IPS-11a (cell line): ENCODE measurements around the gene IL1RAPL2.
"Not testable (repeated sequence)": the region's sequence is repeated elsewhere in the genome, so short reads cannot be mapped to it uniquely, and the experiment has no call there.

ENCODE experiments used
- H3K4me3 ChIP-seq: one replicate; pipeline ENCODE4 v1.5.1; 2013; ENCODE audit warnings: low read depth, low read length, control low read depth

The IL1RAPL2 gene

GRCh38 chrX:105136786-105137185 lies 570.8 kb downstream of the IL1RAPL2 start:
- no peak overlapping the region for H3K4me3 ChIP-seq

GRCh38 chrX:105150036-105150435 lies 584.0 kb downstream of the IL1RAPL2 start:
- no peak overlapping the region for H3K4me3 ChIP-seq

- H3K4me3 ChIP-seq: no peak overlapping the region
These were observed 584.6 kb downstream of the IL1RAPL2 start for GRCh38 chrX:105150557-105150956.

DNA sequence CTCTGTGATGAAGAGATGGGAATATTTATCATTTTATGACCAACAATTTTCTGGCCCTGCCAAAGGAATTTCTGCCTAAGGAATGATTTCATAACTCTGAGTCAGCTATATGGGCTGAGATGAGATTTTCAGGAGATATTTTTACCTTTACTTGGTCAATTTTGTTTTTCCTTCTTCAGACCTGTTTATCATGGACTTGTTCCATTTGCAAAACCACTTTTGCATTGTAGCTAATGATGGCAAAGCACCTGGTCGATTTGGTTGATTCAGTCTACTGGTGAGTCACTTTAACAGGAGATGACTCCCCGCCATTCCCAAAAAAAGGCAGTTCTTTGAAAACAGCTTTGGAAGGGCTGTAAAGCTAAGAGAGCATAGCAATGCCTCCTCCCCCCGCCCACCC lies 601.2 kb downstream of the IL1RAPL2 start:
- H3K4me3 ChIP-seq: no peak overlapping the region

GRCh38 chrX:105168577-105168976 lies 602.6 kb downstream of the IL1RAPL2 start:
- no peak overlapping the region for H3K4me3 ChIP-seq

- H3K4me3 ChIP-seq: no peak overlapping the region
These were observed 607.1 kb downstream of the IL1RAPL2 start for GRCh38 chrX:105173071-105173470.

GRCh38 chrX:105179644-105180043 lies 613.6 kb downstream of the IL1RAPL2 start:
- H3K4me3 ChIP-seq: no peak overlapping the region

DNA sequence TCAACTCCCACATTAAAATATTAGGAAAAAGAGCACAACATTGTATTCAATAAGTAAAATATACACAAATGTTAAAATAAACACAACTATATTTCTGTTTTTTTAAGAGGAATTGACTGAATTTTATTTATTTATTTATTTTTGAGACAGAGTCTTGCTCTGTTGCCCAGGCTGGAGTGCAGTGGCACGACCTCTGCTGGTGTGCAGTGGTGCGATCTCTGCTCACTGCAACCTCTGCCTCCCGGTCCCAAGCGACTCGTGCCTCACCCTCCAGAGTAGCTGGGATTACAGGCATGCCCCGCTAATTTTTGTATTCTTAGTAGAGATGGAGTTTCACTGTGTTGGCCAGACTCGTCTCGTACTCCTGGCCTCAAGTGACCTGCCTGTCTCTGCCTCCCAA lies 623.1 kb downstream of the IL1RAPL2 start:
- no peak overlapping the region for H3K4me3 ChIP-seq

DNA sequence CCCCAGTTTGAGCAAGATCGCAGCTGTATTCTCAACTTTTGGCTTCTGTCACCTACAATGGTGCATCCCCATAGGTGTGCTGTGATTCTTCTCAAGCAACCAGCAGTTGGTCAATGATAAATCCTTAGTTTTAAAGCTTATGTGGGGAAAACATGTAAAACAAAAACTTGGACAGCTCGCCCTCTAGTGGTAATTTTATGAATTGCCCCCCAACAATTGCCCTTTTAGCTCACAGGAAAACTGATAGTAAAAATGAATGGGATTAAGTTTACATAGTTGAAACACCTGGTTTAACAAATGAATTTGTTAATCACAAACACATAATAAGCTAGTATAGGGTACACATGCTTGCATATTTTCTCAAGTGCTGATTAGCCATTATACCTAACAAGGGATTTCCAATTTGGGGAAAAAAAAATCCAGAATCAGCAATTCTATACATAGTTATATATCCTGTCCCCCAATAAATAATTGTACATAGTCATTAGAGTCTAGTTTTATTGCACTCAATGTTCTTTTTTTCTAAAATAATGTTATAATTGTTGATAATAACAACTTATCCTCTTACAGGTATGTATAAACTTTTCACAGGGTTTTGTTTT lies 624.4 kb downstream of the IL1RAPL2 start:
- no peak overlapping the region for H3K4me3 ChIP-seq

DNA sequence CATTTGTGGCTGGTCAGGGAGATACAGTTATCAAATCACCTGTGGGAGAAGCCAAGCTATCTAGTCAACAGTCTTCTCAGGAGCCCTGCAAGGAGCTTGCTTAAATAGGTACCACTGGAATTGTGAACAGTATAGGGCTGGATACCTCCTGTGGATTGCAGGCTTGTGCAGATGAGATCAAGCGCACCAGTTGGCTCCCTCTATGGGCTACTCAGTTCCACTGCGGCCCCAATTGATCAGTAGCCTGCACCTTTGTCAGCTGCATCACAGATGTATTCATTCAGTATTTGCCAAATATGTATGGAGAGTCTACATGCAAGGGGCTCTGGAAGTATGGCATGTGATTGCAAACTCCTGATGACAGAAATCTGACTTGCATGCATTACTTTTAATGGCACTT lies 625.9 kb downstream of the IL1RAPL2 start:
- no peak overlapping the region for H3K4me3 ChIP-seq

DNA sequence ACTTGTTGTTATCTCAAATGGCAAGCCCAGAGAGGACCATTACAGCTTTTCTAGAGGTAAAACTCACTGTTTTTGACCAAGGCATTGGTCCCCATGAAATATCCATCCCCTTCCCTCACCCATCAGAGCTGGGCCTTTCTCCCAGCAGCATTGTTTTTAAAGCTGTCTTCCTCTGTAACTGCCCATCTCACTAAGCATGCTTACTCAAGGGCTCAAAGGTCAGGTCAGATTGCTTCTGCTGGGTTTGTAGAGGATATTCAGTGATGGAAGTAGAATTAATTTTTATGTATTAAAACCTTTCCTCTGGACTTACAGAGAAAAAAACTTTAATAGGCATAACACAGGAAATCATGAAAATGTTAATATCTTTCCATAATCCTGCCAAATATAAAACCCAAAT lies 643.4 kb downstream of the IL1RAPL2 start:
- no peak overlapping the region for H3K4me3 ChIP-seq

- H3K4me3 ChIP-seq: no peak overlapping the region
These were observed 644.3 kb downstream of the IL1RAPL2 start for GRCh38 chrX:105210258-105210657.

DNA sequence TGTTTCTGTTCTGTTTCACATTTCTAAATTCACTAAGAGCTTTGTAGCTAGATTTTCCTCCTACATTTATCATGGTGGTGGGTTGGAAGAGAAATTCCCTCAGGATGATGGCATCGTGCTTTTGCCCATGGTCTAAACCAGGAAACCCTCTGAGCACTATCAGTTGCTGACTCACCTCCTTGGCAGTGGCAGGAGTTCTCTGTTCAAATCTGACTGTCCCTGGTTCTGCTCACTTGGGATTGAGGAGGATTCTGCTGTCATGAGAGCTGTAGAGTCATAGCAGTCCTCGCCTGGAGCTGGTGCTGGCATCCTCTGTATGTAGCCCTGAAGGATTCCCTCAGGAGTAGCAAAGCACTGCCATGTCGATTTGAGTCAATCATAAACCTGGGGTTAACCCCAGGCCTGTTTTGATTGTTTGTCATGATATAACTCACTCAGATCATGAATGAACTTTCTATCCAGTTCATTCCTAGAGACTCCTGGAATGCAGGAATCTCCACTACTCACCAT lies 645.1 kb downstream of the IL1RAPL2 start:
- no peak overlapping the region for H3K4me3 ChIP-seq

DNA sequence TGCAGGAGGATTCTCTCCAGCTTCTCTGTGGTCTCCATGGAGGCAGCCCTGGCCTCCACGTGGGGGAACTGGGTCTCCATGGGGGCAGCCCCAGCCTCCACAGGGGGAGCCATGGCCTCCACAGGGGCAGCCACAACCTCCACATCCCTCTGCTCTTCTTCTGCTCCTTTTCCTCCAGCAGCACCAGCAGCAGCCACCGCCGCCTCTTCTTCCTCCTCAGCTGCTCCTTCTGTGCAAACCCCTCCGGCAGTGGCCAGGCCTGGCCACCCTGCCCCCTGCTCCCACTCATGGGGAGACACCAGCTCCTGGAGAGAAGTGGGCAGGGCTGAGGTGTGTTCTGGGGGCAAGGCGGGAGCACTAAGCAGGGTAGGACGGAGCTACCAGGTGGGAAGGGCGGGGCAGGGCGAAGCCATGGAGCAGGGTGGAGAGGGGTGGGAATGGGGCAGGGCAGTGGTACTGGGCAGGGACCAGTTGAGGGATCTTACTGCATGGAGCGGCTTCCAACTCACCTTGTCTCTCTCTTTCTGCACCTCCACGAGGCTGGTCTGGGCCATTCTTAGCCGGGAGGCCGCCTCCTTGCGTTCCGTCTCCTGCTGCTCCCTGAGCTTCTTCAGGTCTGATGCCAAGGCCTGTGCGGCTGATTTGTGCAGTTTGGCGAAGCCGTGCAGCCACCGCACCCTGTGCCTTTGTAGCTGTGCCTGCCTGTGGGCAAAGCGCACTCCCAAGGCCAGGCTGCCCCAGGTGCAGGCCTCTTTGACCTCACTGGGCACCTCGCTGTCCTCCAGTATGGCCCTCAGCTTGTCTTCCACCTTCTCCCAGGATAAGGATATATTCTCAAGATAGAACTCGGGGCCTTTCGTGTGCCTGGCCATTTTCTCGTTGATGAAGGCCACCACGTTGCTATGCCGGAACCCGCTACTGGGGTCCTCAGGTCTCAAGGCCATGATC lies 653.7 kb downstream of the IL1RAPL2 start:
- H3K4me3 ChIP-seq: no peak overlapping the region

GRCh38 chrX:105220636-105221035 lies 654.6 kb downstream of the IL1RAPL2 start, which contains the start of gene TEX13A:
TSS of gene TEX13A (minus strand) at chrX:105220694. CDS start at chrX:105220397, 297 bp downstream.
- H3K4me3 ChIP-seq: no peak within 1 kb of the TSS

DNA sequence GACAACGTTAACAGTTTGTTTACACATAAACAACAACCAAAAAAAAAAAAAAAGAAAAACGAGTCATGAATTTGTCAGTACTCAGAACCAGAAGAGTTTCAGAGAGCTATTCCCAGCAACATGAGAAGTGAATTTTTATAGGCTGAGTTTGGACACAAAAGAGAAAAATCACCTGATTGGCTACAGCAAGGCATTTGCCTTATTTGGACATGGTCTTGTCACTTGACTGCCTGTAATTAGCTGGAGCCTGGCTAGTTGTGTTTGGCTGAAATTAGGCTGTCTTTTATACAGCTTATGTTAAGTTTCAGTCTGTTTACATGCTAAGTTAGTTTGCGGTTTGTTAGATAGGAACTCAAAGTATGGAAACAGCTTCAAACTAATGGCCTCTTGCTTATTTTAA lies 655.4 kb downstream of the IL1RAPL2 start:
- H3K4me3 ChIP-seq: no peak overlapping the region

- no peak overlapping the region for H3K4me3 ChIP-seq
These were observed 660.5 kb downstream of the IL1RAPL2 start for GRCh38 chrX:105226499-105226898.

DNA sequence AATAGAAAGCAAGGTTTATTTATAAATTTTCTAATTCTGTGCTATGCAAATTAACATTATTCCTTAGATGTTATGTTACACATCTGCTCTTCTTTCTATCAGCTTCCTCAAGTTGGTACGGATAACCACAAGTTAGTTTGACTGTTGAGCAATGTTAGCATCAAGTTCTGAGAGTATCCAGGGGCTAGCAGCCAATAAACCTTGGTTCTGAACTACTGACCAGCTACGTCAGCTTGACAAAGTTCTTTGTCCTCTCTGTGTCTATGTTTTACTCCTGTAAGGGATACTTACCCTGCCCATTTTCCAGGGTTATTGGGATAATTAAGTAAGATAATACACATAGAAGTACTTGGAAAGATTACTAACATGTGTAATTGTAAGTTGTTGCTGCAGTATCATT lies 662.6 kb downstream of the IL1RAPL2 start:
- no peak overlapping the region for H3K4me3 ChIP-seq

GRCh38 chrX:105229146-105229545 lies 663.1 kb downstream of the IL1RAPL2 start:
- H3K4me3 ChIP-seq: no peak overlapping the region

- H3K4me3 ChIP-seq: not testable (repeated sequence)
These were observed 671.4 kb downstream of the IL1RAPL2 start for GRCh38 chrX:105237407-105237806.

- H3K4me3 ChIP-seq: no peak overlapping the region
These were observed 675.1 kb downstream of the IL1RAPL2 start for GRCh38 chrX:105241056-105241455.
